HEK293T (cell line): Measurements from ENCODE around the gene MAPKAPK5.

ENCODE experiments used
- CTCF ChIA-PET: fragments of 350-600 bp; formaldehyde crosslinking; extraction: SDS; loops from one replicate; lab custom pipeline; 2021; ENCODE audit warnings: antibody characterized with exemption, inconsistent platforms; lab: Yijun Ruan, JAX
- POLR2A ChIA-PET: fragments of 350-600 bp; formaldehyde crosslinking; extraction: SDS; loops from one replicate; lab custom pipeline; 2020; ENCODE audit warnings: antibody characterized with exemption, inconsistent platforms; lab: Yijun Ruan, JAX
- DNase-seq: peaks from one replicate; pipeline ENCODE4 v3.0.0; 2012; ENCODE audit warnings: mixed read lengths; ENCODE audit errors: extremely low spot score
- ARNT ChIP-seq: fragments of 450-650 bp; IDR thresholded peaks from 2 replicates; pipeline ENCODE4 v1.6.1; 2017; ENCODE audit warnings: mild to moderate bottlenecking
- BHLHE40 ChIP-seq: fragments of 450-650 bp; IDR thresholded peaks from 2 replicates; pipeline ENCODE4 v1.6.1; 2016; ENCODE audit warnings: mild to moderate bottlenecking, moderate library complexity, borderline replicate concordance
- CTBP1 ChIP-seq: fragments of 450-650 bp; IDR thresholded peaks from 2 replicates; pipeline ENCODE4 v1.6.1; 2016; ENCODE audit warnings: borderline replicate concordance
- ELF4 ChIP-seq: fragments of 450-650 bp; IDR thresholded peaks from 2 replicates; pipeline ENCODE4 v1.6.1; 2017; ENCODE audit warnings: antibody characterized with exemption
- FOXA1 ChIP-seq: fragments of 450-650 bp; IDR thresholded peaks from 2 replicates; pipeline ENCODE4 v1.6.1; 2016; ENCODE audit warnings: mild to moderate bottlenecking
- FOXK2 ChIP-seq: fragments of 450-650 bp; IDR thresholded peaks from 2 replicates; pipeline ENCODE4 v1.6.1; 2016; ENCODE audit warnings: mild to moderate bottlenecking
- FOXM1 ChIP-seq: fragments of 450-650 bp; IDR thresholded peaks from 2 replicates; pipeline ENCODE4 v1.6.1; 2017; ENCODE audit warnings: mild to moderate bottlenecking, borderline replicate concordance
- HDGF ChIP-seq: fragments of 450-650 bp; IDR thresholded peaks from 2 replicates; pipeline ENCODE4 v1.6.1; 2017; ENCODE audit warnings: antibody characterized with exemption, borderline replicate concordance
- L3MBTL2 ChIP-seq: fragments of 450-650 bp; conservative IDR thresholded peaks from 2 replicates; pipeline ENCODE4 v1.6.1; 2016; ENCODE audit warnings: mild to moderate bottlenecking
- LEF1 ChIP-seq: fragments of 450-650 bp; IDR thresholded peaks from 2 replicates; pipeline ENCODE4 v1.6.1; 2017; ENCODE audit warnings: mild to moderate bottlenecking, borderline replicate concordance
- NFRKB ChIP-seq: fragments of 450-650 bp; IDR thresholded peaks from 2 replicates; pipeline ENCODE4 v1.6.1; 2016; ENCODE audit warnings: mild to moderate bottlenecking, moderate library complexity
- SP1 ChIP-seq: fragments of 450-650 bp; IDR thresholded peaks from 2 replicates; pipeline ENCODE4 v1.6.1; 2017
- SUZ12 ChIP-seq: fragments of 450-650 bp; IDR thresholded peaks from 2 replicates; pipeline ENCODE4 v1.6.1; 2016; ENCODE audit warnings: mild to moderate bottlenecking
- TARDBP ChIP-seq: fragments of 450-650 bp; IDR thresholded peaks from 2 replicates; pipeline ENCODE4 v1.6.1; 2016
- ZNF384 ChIP-seq: fragments of 450-650 bp; IDR thresholded peaks from 2 replicates; pipeline ENCODE4 v1.6.1; 2016
- TF ChIP-seq, protein P1 (sequence below): fragments of 450-650 bp; IDR thresholded peaks from 2 replicates; pipeline ENCODE4 v1.6.1; 2016

The MAPKAPK5 gene

DNA sequence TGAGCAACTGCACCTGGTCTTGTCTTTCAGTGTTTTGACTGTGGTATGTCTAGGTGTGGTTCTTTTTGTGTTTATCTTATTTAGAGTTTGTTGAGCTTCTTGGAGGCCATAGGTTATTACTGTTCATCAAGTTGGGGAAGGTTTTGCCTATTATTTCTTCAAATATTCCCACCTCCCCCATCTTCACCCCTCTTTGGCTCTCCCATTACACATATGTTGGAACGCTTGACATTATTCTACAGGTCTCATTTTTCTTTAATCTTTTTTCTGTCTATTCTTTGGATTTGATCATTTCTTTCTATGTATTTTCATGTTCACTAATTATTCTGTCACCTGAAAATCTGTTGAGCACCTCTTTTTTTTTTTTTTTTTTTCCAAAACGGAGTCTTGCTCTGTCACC is 16.2 kb downstream of the MAPKAPK5 start:
- no peak for DNase-seq
- TF ChIP-seq SP1: no peak
- TF ChIP-seq ELF4: no peak
- no peak for TF ChIP-seq FOXM1
- TF ChIP-seq ARNT: no peak
- TF ChIP-seq TARDBP: no peak
- no peak for TF ChIP-seq ZNF384
- no peak for TF ChIP-seq NFRKB
- TF ChIP-seq FOXA1: no peak
- TF ChIP-seq L3MBTL2: no peak
- no peak for TF ChIP-seq FOXK2
- no peak for TF ChIP-seq BHLHE40
- TF ChIP-seq, protein P1, sequence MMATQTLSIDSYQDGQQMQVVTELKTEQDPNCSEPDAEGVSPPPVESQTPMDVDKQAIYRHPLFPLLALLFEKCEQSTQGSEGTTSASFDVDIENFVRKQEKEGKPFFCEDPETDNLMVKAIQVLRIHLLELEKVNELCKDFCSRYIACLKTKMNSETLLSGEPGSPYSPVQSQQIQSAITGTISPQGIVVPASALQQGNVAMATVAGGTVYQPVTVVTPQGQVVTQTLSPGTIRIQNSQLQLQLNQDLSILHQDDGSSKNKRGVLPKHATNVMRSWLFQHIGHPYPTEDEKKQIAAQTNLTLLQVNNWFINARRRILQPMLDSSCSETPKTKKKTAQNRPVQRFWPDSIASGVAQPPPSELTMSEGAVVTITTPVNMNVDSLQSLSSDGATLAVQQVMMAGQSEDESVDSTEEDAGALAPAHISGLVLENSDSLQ: no peak
- no peak for TF ChIP-seq HDGF
- ChIA-PET POLR2A (no interaction called here), CTCF (no interaction called here)

DNA sequence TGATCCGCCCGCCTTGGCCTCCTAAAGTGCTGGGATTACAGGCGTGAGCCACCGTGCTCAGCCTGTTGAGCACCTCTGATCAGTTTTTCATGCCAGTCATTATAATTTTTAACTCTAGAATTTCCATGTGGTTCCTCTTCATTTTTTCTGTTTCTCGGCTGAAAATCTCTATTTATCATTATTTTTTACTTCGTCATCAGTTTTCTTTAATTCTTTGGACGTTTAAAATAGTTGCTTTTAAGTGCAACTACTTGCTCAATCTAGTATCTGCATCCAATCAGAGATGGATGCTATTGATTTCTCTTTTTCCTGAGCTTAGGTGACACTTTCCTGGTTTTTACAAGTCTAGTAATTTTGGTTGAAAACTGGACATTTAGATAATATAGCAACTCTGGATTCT is 16.8 kb downstream of the MAPKAPK5 start:
- CTCF ChIA-PET: no interaction called here
- POLR2A ChIA-PET: no interaction called here
- TF ChIP-seq, protein P1: no peak
- no peak for TF ChIP-seq SP1
- no peak for TF ChIP-seq BHLHE40
- no peak for TF ChIP-seq FOXM1
- TF ChIP-seq SUZ12: no peak
- no peak for TF ChIP-seq NFRKB
- no peak for TF ChIP-seq FOXA1
- no peak for TF ChIP-seq LEF1
- no peak for TF ChIP-seq ZNF384
- no peak for TF ChIP-seq TARDBP
- no peak for TF ChIP-seq CTBP1
- DNase-seq: no peak

DNA sequence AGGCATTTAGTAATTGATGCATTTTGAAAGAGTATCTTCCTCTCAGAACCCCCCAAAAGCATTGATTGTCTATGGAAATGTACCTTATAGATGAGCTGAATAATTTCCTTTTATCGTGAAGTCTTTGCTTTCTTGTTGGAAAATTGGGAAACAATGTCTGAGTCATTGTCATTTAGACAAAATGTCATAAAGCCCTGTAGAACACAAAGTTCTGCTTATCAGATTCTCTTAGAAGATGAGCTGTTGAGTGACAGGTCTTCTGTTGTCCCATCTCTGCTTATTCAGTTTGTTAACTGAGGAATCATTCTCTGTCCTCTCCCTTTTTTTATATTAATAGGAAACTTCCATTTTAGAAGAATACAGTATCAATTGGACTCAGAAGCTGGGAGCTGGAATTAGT is 22.9 kb downstream of the MAPKAPK5 start:
- ChIA-PET CTCF (no interaction called here), POLR2A (no interaction called here)
- no peak for TF ChIP-seq ELF4
- no peak for TF ChIP-seq NFRKB

DNA sequence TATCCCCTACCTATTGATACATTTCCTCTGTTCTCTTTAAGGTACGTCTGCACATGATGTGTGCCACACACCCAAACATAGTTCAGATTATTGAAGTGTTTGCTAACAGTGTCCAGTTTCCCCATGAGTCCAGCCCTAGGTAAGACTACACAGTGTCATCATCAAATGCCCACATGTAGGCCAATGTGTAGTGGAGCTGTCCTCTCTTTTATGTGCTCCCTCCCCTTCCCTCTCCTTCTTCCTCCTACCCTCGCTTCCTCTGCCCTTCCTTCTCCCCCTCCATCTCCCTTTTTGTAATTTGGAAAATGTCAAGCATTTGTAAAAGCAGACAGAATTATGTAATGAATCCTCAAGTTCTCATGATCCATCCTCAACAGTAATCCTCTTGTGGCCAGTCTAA is 25.5 kb downstream of the MAPKAPK5 start:
- DNase-seq: no peak
- POLR2A ChIA-PET: no interaction called here
- TF ChIP-seq ZNF384 (no peak), TARDBP (no peak), FOXM1 (no peak), HDGF (no peak), SUZ12 (no peak), SP1 (no peak), FOXA1 (no peak), CTBP1 (no peak), FOXK2 (no peak), NFRKB (no peak), LEF1 (no peak), L3MBTL2 (no peak), ARNT (no peak), ELF4 (no peak), BHLHE40 (no peak)
- TF ChIP-seq, protein P1: no peak
- CTCF ChIA-PET: no interaction called here

More for the DNA sequence above, 22.9 kb downstream of the MAPKAPK5 start:
- no peak for DNase-seq

DNA sequence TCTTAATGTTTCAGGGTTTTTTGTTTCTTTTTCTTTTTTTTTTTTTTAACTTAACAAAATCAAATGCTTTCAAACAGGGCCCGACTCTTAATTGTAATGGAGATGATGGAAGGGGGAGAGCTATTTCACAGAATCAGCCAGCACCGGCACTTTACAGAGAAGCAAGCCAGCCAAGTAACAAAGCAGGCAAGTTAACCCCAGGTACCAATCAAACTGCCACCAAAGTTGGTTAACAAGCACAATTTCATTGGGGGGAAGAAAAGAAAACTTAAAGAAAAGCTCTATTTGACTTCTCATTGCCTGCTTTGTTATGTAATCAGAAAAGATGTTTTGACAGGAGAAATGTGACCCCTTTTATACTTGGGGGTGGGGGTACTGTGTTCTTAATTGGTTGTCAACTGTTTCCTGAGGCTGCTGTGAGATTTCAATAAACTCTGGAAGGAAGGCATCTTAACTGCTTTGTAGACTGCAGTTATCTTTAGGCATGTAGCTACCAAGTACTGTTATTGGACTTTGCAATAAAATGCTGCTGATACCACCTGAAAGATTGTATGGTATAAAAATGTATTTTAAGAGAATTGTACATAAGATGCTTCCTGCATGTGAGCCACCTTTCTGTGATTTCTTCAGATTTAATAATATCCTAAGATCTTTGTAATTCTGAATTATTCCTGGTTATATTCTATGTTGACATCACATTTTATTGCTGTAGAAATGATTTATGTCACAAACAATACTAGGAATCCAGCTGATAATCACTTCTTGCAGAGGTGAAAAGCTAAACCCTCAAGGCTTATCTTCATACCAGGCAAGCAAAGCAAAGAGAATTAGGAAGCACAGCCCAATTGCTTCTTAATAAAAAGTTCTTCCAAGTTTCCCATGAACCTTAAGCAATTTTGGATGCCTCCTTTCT is 26.9 kb downstream of the MAPKAPK5 start:
- ChIA-PET CTCF (interaction anchor here (0.7 kb wide), 2 partner anchors 56 to 60 kb away, joined by 3 to 4 read pairs; no protein-coding TSS in a partner anchor), POLR2A (no interaction called here)
- TF ChIP-seq, protein P1: 0 out of 2 replicates have a peak, but pooled peaks have one; percentile 6
- TF ChIP-seq ARNT: no peak
- no peak for DNase-seq

DNA sequence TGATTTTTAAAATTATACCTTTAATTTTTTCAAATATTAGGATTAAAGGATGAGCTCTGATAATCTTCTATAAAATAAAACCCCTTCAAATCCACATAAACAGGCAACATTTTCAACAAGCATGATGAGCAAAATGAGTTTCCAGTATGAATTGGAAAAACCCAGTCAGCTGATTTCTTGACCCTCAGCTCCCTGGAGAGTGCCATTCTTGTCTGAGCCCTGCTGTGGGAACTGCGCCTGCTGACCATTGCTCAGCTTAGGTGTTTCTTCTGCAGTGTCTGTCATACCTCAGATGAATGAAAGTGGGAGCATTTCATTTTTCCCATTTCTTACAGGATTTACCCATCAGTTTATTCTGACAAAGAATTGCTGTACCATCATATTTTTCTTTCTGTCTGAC is 27.6 kb downstream of the MAPKAPK5 start:
- TF ChIP-seq HDGF (no peak), L3MBTL2 (no peak), NFRKB (no peak), TARDBP (no peak)
- no peak for DNase-seq
- POLR2A ChIA-PET: no interaction called here
- CTCF ChIA-PET: interaction anchor here (0.7 kb wide), 1 partner anchor 60 kb away, joined by 3 read pairs; no protein-coding TSS in a partner anchor
